ENCODE results near the gene GRK6. TPM values are rescaled to one million over a fixed set of nuclear protein-coding genes. Genes with fewer than 3 reads are reported as not detected.

The GRK6 gene
- total and polyA plus RNA-seq, 9 of the 15 experiments (the other 6 are each of a cell fraction or from before 2014, with no cell fraction given) = 0.63 to 122 (median 44.5) TPM

- TF ChIP-seq ZBTB43 (CRISPR knock-in tag; IDR thresholded peaks at IDR 0.05) (no peak), RFX1 (IDR thresholded peaks at IDR 0.05) (no peak), MTF1 (CRISPR knock-in tag; IDR thresholded peaks at IDR 0.05; ENCODE audit: borderline replicate concordance) (no peak), POLR2A (conservative IDR thresholded peaks at IDR 0.05) (peak; percentile 77), ZBTB17 (CRISPR knock-in tag; IDR thresholded peaks at IDR 0.05) (0 out of 2 replicates have a peak, but pooled peaks have one; percentile 32), TBP (optimal IDR thresholded peaks at IDR 0.05; ENCODE audit: low read depth, low read length) (peak; percentile 52), EGR1 (conservative IDR thresholded peaks at IDR 0.05) (peak; percentile 94), SMARCA5 (IDR thresholded peaks at IDR 0.05) (no peak), LCOR (CRISPR knock-in tag; IDR thresholded peaks at IDR 0.05) (no peak), FOXJ2 (tag; IDR thresholded peaks at IDR 0.05) (no peak), MBD2 (IDR thresholded peaks at IDR 0.05; ENCODE audit: borderline replicate concordance, low read depth) (peak; percentile 20; the same call in 1 of the 2 replicates), MAZ (CRISPR knock-in tag; conservative IDR thresholded peaks at IDR 0.05 in 1 of 2, IDR thresholded peaks at IDR 0.05 in 1 of 2) (peak; percentile 64 to 84), SAFB (IDR thresholded peaks at IDR 0.05; ENCODE audit: borderline replicate concordance, low read depth, low read length) (no peak), IRF2 (CRISPR knock-in tag; IDR thresholded peaks at IDR 0.05) (peak; percentile 28; the same call in 1 of the 2 replicates), ZNF143 (CRISPR knock-in tag; IDR thresholded peaks at IDR 0.05) (no peak), GABPB1 (CRISPR knock-in tag; IDR thresholded peaks at IDR 0.05) (peak; percentile 93), GTF2F1 (IDR thresholded peaks at IDR 0.05; ENCODE audit: low read depth, low read length) (no peak), KAT7 (CRISPR knock-in tag; IDR thresholded peaks at IDR 0.05; ENCODE audit: borderline replicate concordance) (0 out of 2 replicates have a peak, but pooled peaks have one; percentile 29), OTX1 (CRISPR knock-in tag; IDR thresholded peaks at IDR 0.05) (no peak), SUPT5H (IDR thresholded peaks at IDR 0.05) (peak; percentile 60; the same call in 1 of the 2 replicates), ZBTB34 (CRISPR knock-in tag; IDR thresholded peaks at IDR 0.05) (0 out of 2 replicates have a peak, but pooled peaks have one; percentile 59), ZNF76 (CRISPR knock-in tag; IDR thresholded peaks at IDR 0.05; ENCODE audit: borderline replicate concordance) (no peak), EZH2 (IDR thresholded peaks at IDR 0.05; ENCODE audit: borderline replicate concordance, low read depth, low read length) (no peak), PCBP1 (IDR thresholded peaks at IDR 0.05; ENCODE audit: low read depth, low read length, poor library complexity, severe bottlenecking) (no peak), YY1 (IDR thresholded peaks at IDR 0.05; ENCODE audit: borderline replicate concordance in 1 of 3, control insufficient read depth in 1 of 3, extremely low read depth in 1 of 3, insufficient read depth in 3 of 3, insufficient read length in 1 of 3, insufficient replicate concordance in 2 of 3, low read depth in 1 of 3, low read length in 2 of 3) (peak in 2 of 3 experiments; percentile 63 to 67), SRSF7 (optimal IDR thresholded peaks at IDR 0.05; ENCODE audit: low read depth, low read length) (no peak), ZNF280B (CRISPR knock-in tag; IDR thresholded peaks at IDR 0.05) (no peak)
Measured at GRCh38 chr5:177455036-177455660, 28.7 kb downstream of the GRK6 start (continued).

Measured in K562 (cell line).